ENCODE results near the gene RPS27L. TPM values are rescaled to one million over a fixed set of nuclear protein-coding genes. Genes with fewer than 3 reads are reported as not detected.

The RPS27L gene
- total and polyA plus RNA-seq, 8 donors = 8.4 to 432 (median 54.1) TPM

DNA sequence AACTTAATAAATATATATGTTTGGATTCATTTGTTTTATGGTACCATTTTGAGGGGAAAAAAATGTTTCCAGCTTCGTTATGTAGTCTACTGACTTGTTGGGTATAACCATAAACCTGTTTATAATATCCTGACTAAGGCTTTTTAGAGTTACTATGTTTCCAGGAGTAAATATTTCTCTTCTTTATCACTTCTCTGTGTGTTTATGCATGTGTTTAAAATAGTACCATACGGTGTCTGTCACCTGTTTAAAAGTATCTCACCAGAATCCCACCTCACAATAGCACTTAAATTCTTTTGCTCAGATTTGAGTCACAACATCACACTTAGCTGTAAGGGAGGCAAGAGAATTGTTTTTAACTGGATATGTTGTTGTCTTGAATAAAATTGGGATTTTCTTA lies 20.5 kb downstream of the RPS27L start:
- no peaks in the 10 kb centered on the region for H3K9me3 ChIP-seq
- peaks cover 0 to 10% (median 8%) of the 10 kb centered on the region in 4 donors for H3K36me3 ChIP-seq
- intact Hi-C loops (cut with DNase I; ENCODE audit: low total_unique reads) = no loop called here
- no peaks in the 10 kb centered on the region for H3K27me3 ChIP-seq
- DNase-seq = no peak
- no peak overlapping the region for H3K4me3 ChIP-seq
- H3K4me1 ChIP-seq = peaks cover 0 to 23% (median 3%) of the 10 kb centered on the region in 4 donors
- WGBS, 5 donors = 48 to 74% (median 51%) methylated on average over 2 of the region's 2 CpGs
- TF ChIP-seq POLR2A (IDR thresholded peaks at IDR 0.05) (no peak), EP300 (IDR thresholded peaks at IDR 0.05) (no peak), POLR2AphosphoS5 (IDR thresholded peaks at IDR 0.05) (no peak)
- TF ChIP-seq, protein P1, sequence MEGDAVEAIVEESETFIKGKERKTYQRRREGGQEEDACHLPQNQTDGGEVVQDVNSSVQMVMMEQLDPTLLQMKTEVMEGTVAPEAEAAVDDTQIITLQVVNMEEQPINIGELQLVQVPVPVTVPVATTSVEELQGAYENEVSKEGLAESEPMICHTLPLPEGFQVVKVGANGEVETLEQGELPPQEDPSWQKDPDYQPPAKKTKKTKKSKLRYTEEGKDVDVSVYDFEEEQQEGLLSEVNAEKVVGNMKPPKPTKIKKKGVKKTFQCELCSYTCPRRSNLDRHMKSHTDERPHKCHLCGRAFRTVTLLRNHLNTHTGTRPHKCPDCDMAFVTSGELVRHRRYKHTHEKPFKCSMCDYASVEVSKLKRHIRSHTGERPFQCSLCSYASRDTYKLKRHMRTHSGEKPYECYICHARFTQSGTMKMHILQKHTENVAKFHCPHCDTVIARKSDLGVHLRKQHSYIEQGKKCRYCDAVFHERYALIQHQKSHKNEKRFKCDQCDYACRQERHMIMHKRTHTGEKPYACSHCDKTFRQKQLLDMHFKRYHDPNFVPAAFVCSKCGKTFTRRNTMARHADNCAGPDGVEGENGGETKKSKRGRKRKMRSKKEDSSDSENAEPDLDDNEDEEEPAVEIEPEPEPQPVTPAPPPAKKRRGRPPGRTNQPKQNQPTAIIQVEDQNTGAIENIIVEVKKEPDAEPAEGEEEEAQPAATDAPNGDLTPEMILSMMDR (IDR thresholded peaks at IDR 0.05) = no peak
- H3K27ac ChIP-seq = no peak overlapping the region

DNA sequence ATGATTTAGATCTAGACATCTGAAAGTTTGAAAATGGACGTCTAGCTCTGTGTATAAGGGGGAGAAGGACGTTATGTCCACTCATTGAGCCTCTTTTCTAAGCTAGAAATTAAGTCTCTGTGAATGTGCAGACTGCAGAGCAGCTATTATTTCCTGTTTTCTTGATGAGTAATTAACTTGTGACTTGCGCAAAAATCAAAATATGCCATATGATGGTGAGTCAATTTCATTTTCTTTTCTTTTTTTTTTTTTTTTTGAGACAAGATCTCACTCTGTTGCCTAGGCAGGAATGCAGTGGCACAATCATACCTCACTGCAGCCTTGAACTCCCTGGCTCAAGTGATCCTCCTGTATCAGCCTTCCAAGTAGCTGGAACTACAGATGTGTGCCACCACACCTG lies 21.5 kb downstream of the RPS27L start:
- Histone ChIP-seq H3K4me3 (no peak overlapping the region), H3K4me1 (peaks cover 0 to 23% (median 3%) of the 10 kb centered on the region in 4 donors), H3K27ac (peak overlapping the region in 3 of 5 donors; percentile 13 to 58 (median 33)), H3K9me3 (no peaks in the 10 kb centered on the region), H3K36me3 (peaks cover 0 to 13% (median 12%) of the 10 kb centered on the region in 4 donors), H3K27me3 (no peaks in the 10 kb centered on the region)
- TF ChIP-seq, protein P1 (IDR thresholded peaks at IDR 0.05) = no peak
- TF ChIP-seq POLR2AphosphoS5 (IDR thresholded peaks at IDR 0.05) (no peak), POLR2A (IDR thresholded peaks at IDR 0.05) (no peak), EP300 (IDR thresholded peaks at IDR 0.05) (no peak)
- WGBS, 5 donors = 72 to 88% (median 76%) methylated on average over 3 of the region's 3 CpGs
- no peak for DNase-seq
- intact Hi-C loops (cut with DNase I; ENCODE audit: low total_unique reads) = no loop called here

DNA sequence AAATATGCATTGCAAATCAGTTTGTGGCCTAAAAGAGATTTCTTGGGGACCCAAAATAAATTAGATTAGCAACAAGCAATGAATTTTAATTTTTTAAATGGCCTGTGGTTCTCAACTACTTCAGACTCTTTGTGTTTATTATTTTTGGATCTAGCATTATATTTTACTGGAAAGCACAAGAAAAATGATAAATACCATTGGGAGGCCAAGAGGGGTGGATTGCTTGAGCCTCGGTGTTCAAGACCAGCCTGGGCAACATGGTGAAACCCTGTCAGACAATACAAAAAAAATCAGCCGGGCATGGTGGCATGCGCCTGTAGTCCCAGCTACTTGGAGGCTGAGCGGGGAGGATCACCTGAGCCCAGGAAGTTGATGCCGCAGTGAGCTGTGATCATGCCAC lies 22.0 kb downstream of the RPS27L start:
- Histone ChIP-seq H3K36me3 (peaks cover 0 to 19% (median 17%) of the 10 kb centered on the region in 4 donors), H3K4me1 (peaks cover 0 to 23% (median 3%) of the 10 kb centered on the region in 4 donors), H3K27ac (peak overlapping the region in 3 of 5 donors; percentile 13 to 58 (median 33)), H3K27me3 (no peaks in the 10 kb centered on the region), H3K9me3 (no peaks in the 10 kb centered on the region), H3K4me3 (no peak overlapping the region)
- DNase-seq = no peak
- 95 to 99% (median 97%) methylated on average over 5 of the region's 5 CpGs for WGBS, 5 donors
- intact Hi-C loops (cut with DNase I; ENCODE audit: low total_unique reads) = no loop called here
- no peak for TF ChIP-seq POLR2A (IDR thresholded peaks at IDR 0.05)
- TF ChIP-seq EP300 (IDR thresholded peaks at IDR 0.05) = no peak
- TF ChIP-seq POLR2AphosphoS5 (IDR thresholded peaks at IDR 0.05) = no peak
- TF ChIP-seq, protein P1 (IDR thresholded peaks at IDR 0.05) = no peak

DNA sequence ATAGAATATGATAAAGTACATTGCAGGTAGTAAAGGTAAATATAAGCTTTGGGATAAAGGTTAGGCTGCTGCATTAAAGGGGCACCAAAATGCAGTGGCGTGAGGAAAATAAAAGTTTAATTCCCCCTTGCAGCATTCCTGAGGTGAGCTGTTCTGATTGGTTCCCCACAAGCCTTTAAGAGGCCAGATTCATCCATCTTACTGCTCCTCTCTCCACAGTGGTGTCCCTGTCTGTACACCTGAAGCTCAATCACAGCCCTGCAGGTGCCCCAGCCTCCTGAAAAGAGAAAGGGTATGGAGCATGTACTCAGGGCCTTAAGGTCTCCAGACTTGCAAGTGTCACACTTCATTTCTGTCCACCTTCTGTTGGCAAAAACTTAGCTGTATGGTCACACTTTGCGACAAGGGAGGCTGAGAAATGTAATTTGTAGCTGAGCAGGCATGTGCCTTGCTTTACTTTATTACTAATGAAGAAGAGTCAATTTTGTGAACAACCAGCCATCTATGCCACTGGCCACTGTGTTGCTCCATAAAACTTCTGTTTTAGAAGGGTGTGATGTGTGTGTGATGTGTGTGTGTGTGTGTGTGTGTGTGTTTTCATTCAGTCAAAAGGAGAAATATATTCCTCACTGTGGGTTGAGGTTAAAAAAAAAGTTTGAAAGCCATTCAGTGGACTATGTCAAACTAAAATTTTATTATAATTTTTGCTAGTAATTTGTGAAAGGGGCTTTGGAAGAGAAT lies 22.9 kb downstream of the RPS27L start:
- WGBS, 5 donors = 86 to 92% (median 87%) methylated on average over 2 of the region's 2 CpGs
- H3K4me3 ChIP-seq = no peak overlapping the region
- H3K36me3 ChIP-seq = peaks cover 0 to 27% (median 26%) of the 10 kb centered on the region in 4 donors
- H3K27me3 ChIP-seq = no peaks in the 10 kb centered on the region
- peak overlapping the region in 3 of 5 donors; percentile 16 to 34 (median 29) for H3K27ac ChIP-seq
- TF ChIP-seq POLR2A (IDR thresholded peaks at IDR 0.05) = no peak
- no peak for TF ChIP-seq POLR2AphosphoS5 (IDR thresholded peaks at IDR 0.05)
- TF ChIP-seq, protein P1 (IDR thresholded peaks at IDR 0.05) = no peak
- no peak for TF ChIP-seq EP300 (IDR thresholded peaks at IDR 0.05)
- intact Hi-C loops (cut with DNase I; ENCODE audit: low total_unique reads) = no loop called here
- H3K9me3 ChIP-seq = no peaks in the 10 kb centered on the region
- H3K4me1 ChIP-seq = peaks cover 0 to 23% (median 3%) of the 10 kb centered on the region in 4 donors
- no peak for DNase-seq
